ENCODE data around the gene GTPBP2.
"Not testable (repeated sequence)": the region's sequence is repeated elsewhere in the genome, so short reads cannot be mapped to it uniquely, and the experiment has no call there.

GTPBP2 gene

DNA sequence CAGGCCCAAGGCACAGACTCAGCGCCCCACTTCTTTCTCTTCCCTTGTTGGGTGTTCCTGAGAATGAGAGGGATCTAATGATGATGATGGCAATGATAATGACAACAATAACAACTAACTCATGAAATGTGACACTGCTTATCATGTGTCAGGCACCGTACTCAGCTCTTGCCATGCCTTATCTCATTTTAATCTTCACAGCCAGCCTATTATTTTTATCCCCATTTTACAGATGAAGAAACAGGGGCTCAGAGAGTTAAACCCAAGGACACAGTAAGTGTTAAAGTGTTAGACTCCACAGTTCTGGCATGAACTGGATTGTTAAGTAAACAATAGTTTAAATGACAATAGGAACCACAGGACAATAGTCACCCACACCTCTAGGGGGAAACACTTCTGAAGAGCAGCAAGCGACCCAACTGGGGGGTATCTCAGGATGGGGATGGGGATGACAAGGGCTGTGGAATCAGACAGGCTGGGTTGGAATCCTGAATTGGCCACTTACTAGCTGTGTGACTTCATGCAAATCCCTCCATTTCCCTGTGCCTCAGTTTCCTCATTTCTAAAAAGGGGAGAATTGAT, 28.2 kb upstream of the GTPBP2 start:
- DNase-seq (ENCODE audit: low read depth), result no peak

DNA sequence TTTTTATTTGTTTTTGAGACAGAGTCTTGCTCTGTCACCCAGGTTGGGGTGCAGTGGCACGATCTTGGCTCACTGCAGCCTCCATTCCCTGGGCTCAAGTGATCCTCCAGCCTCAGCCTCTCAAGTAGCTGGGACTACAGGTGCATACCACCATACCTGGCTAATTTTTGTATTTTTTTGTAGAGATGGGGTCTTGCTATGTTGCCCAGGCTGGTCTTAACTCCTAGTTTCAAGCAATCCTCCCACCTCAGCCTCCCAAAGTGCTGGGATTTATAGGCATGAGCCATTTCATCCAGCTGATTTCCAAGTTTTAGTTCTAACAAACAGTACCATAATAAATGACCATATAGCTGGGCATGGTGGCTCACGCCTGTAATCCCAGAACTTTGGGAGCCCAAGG, 23.8 kb upstream of the GTPBP2 start:
- not testable (repeated sequence) for DNase-seq (ENCODE audit: low read depth)

DNA sequence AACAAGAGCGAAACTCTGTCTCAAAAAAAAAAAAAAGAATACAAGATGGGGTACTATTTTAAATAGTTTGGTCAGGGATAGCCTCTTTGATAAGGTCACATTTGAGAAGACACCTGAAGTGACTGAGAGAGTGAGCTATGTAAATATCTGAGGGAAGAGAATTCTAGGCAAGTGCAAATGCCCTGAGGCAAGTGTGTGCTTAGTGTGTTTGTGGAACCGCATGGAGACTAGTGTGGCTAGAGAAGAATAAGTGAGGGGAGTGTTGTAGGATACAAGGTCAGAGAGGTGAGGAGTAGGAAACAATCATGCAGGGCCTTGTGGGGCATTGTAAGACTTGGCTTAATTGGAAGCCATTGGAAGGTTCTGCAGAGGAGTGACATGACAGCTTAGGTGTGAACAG, 19.2 kb upstream of the GTPBP2 start:
- DNase-seq (ENCODE audit: low read depth), result no peak

DNA sequence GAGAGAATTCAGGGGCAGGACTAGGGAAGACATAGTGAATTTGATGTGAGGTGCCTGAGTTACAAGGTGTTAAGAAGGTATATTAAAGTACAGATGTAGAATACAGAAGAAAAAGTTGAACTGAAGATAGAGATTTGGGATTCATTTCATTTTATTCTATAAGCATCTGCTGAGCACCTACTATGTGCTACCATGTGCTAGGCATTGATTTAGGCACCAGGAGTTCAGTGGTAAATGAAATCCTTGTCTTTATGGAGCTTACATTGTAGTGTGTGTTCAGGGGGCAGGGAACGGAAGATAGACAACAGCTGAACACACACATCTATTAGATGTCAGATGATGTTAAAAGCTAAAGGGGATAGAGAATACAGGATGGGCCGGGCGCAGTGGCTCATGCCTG, 18.5 kb upstream of the GTPBP2 start:
- no peak for DNase-seq (ENCODE audit: low read depth)

- no peak for DNase-seq (ENCODE audit: low read depth)
Observed at GRCh38 chr6:43645613-43645964, 16.5 kb upstream of the GTPBP2 start.

DNA sequence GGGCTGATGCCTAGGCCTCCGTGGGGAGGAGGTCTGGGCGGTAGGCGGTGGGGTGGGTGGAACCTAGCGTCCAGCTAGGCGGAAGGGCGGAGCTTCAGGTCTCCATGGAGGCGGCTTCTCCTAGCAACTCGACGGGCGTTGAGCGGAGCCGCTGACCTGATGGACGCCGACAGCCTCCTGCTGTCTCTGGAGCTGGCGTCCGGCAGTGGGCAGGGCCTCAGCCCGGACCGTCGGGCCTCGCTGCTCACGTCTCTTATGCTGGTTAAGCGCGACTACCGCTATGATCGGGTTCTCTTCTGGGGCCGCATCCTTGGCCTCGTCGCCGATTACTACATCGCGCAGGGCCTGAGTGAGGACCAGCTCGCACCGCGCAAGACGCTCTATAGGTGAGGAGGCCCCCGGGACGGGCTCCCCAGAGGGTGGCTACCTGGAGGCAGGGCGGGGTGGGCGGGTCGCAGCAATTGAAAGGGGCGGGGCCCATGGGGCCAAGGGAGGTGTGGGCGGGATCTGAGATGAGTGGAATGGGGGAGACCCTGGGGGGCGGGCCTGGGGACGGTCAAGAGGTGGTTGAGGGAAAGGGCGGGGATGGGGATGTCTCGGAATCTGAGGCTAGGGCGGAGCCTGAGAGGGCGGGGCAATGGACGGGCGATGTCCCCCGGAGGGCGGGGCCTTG, 16.0 kb upstream of the GTPBP2 start, which contains the start of gene RSPH9:
Gene RSPH9, plus strand, starts transcription at position 97 of the 673 bp plus-strand sequence. Its CDS starts 63 bp downstream, at position 160.
- DNase-seq (ENCODE audit: low read depth), result peak; percentile 71

- DNase-seq (ENCODE audit: low read depth), result no peak
Observed at GRCh38 chr6:43639984-43640800, 11.1 kb upstream of the GTPBP2 start.

- DNase-seq (ENCODE audit: low read depth), result no peak
Observed at GRCh38 chr6:43636308-43636659, 7.2 kb upstream of the GTPBP2 start.

GRCh38 chr6:43635387-43636307, 6.6 kb upstream of the GTPBP2 start, which contains the start of gene MAD2L1BP:
MAD2L1BP (plus strand) TSS chr6:43635840; CDS start chr6:43635876, 36 bp downstream.
- DNase-seq (ENCODE audit: low read depth), result peak; percentile 65

DNA sequence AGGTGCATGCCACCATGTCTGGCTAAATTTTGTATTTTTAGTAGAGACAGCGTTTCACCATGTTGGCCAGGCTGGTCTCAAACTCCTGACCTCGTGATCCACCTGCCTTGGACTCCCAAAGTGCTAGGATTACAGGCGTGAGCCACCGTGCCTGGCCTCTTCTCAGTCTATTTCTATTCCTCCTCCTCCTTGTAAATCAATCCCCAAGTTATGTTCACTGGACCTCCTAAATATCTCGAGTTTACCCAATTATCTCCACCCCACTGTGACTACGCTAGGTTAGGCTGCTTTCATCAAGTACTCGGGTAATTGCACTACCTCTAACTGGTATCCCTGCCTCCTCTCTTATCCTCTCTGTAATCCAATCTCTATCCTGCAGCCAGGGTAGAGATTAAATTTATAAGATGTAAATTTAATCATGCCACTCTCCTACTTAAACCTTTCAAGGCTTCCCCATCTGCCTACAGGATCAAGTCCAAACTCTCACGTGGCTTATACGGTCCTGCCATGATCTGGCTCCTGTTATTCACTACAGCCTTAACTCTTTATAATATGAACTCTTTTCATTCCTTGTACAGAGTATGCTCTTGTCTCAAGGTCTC, 5.7 kb upstream of the GTPBP2 start:
- DNase-seq (ENCODE audit: low read depth), result no peak

- DNase-seq (ENCODE audit: low read depth), result not testable (repeated sequence)
Observed at GRCh38 chr6:43633002-43633401, 3.9 kb upstream of the GTPBP2 start.

- DNase-seq (ENCODE audit: low read depth), result no peak
Observed at GRCh38 chr6:43630980-43631619, 2.0 kb upstream of the GTPBP2 start.

GRCh38 chr6:43629505-43630300, 639 bp upstream of the GTPBP2 start:
- peak; percentile 98 for DNase-seq (ENCODE audit: low read depth)

GRCh38 chr6:43628393-43629103, 516 bp downstream of the GTPBP2 start:
- DNase-seq (ENCODE audit: low read depth), result peak; percentile 38

DNA sequence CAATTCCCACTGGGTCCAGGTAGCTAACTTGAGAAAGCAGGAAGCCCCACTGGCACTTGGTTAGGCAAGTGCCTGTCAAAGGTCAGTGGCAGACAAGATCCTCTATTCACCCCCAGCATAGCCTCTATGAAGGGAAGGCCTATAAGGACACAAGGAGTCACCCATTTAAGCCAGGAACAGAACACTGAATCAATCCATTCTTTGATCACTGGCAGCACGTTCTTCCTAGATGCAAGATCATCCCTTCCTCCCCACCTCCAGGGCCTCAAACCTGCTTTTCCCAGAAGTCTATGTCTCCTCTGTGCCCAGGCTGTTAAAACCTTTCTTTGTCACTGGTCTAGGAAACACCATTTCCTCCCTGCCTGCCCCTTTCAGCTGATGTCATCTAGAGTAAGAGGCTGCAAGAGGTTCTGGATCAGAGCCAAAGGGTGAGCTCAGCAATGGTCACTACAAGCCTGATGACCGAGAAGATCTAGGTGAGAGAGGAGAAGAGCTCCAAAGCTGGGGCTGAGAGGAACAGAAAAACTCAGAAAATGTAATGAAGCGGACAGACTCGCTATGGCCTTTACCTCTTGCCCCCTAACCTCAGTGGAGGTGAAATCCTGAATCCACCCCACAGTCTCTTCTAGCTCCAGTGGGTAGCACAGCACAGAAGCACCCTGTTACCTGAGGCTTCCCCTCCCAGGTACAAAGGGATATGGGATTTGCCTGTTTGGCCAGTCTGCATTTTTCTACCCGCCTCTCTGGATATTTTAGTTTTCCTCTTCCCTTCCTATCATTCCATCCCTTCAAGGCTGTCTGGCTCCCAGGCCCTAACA, 1.8 kb downstream of the GTPBP2 start:
- DNase-seq (ENCODE audit: low read depth), result peak; percentile 94

DNA sequence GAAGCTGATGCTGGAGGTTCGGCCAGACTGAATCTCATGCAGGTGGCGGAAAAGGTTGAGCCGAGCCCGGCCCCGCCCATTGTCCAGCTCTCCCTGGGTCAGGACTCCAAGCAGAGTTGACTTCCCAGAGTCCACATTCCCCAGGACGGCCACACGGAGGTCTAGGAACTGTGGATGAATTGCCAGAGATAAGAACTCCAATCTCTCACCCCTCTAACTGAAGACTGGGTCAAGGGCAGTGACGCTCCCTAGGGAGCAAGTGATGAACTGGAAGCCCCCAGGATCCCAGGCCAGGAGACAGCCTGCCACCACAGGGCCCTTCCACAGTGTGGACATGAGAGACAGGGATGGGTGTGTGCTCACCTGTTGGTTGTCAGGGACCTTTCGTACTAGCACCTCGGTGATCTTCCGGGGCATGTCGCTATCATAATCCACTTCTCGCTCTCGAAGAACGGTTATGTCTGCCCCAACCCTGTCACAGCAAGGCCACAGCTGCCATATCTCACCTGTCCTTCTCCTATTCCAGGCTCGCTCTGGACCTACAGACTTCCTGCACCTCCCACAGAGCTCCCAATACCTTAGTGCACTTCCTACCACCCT, 3.6 kb downstream of the GTPBP2 start:
- DNase-seq (ENCODE audit: low read depth), result no peak

GRCh38 chr6:43624786-43625288, 4.2 kb downstream of the GTPBP2 start:
- DNase-seq (ENCODE audit: low read depth), result no peak
